ENCODE results near the gene CCL22.

Gene CCL22, protein sequence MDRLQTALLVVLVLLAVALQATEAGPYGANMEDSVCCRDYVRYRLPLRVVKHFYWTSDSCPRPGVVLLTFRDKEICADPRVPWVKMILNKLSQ

DNA sequence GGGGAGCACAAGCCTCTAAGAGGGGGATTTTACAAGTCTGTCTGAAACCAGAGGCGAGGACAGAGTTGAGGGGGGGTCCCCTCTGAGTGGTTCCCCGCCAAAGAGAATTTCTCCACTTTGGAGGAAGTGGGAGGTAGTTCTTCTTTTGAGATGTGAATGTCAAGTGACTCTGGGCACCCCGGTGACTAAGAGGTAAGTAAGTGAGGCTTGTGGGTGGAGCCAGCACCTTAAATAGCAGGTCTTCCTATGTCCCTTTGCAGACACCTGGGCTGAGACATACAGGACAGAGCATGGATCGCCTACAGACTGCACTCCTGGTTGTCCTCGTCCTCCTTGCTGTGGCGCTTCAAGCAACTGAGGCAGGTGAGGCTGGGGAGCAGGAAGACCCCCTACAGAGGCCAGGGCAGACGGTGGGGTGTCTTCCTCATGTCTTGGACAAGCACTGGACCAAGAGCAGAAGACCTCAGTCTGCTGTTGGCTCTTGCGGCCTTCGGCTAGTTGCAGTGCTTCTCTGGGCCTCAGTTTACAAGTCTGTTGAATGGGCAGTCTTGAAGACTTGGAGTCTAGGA lies at the start of gene CCL22:
Gene CCL22, plus strand, starts transcription at position 257 of the 569 bp plus-strand sequence. Its CDS starts 34 bp downstream, at position 291.
- TF ChIP-seq, protein P1, sequence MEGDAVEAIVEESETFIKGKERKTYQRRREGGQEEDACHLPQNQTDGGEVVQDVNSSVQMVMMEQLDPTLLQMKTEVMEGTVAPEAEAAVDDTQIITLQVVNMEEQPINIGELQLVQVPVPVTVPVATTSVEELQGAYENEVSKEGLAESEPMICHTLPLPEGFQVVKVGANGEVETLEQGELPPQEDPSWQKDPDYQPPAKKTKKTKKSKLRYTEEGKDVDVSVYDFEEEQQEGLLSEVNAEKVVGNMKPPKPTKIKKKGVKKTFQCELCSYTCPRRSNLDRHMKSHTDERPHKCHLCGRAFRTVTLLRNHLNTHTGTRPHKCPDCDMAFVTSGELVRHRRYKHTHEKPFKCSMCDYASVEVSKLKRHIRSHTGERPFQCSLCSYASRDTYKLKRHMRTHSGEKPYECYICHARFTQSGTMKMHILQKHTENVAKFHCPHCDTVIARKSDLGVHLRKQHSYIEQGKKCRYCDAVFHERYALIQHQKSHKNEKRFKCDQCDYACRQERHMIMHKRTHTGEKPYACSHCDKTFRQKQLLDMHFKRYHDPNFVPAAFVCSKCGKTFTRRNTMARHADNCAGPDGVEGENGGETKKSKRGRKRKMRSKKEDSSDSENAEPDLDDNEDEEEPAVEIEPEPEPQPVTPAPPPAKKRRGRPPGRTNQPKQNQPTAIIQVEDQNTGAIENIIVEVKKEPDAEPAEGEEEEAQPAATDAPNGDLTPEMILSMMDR (IDR thresholded peaks at IDR 0.05; ENCODE audit: insufficient read depth, low read length, missing control alignments) = no peak
- ChIA-PET CTCF (no interaction called here), POLR2A (no interaction called here)
- H3K4me3 ChIP-seq (ENCODE audit: low read depth, low read length) = no peak within 1 kb of the TSS
- no peak for DNase-seq (ENCODE audit: low read depth, low spot score)

DNA sequence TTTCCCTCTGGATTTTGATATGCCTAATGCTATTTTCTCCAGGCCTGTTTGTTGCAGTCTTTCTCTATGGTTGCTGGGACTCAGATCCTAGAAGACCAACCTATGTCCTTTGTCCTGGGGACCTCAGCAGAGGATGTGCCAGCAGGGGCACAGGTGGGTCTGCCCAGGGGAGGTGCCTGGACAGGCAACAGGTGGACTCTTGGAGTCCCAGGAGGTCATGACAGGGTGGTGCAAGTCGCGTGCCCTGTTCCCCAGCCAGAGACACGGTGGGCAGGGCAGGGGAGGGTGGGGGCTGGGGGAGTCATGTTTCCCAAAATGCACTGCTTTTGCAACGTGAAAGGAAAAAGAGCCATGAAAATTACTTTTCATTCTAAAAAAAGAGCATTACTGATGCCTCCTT lies 47.8 kb upstream of the CCL22 start:
- CTCF ChIA-PET = interaction anchor here (0.6 to 27.9 kb wide), 3 partner anchors 9 to 111 kb away, joined by 4 to 923 read pairs (median 27); no protein-coding TSS in a partner anchor
- H3K4me3 ChIP-seq (ENCODE audit: low read depth, low read length) = no peak overlapping the region
- POLR2A ChIA-PET = no interaction called here
- no peak for DNase-seq (ENCODE audit: low read depth, low spot score)
- TF ChIP-seq, protein P1 (IDR thresholded peaks at IDR 0.05; ENCODE audit: insufficient read depth, low read length, missing control alignments) = no peak

- TF ChIP-seq, protein P1 (IDR thresholded peaks at IDR 0.05; ENCODE audit: insufficient read depth, low read length, missing control alignments) = no peak
- CTCF ChIA-PET = interaction anchor here (1.0 to 27.9 kb wide), 2 partner anchors 14 to 108 kb away, joined by 4 to 923 read pairs; no protein-coding TSS in a partner anchor
- DNase-seq (ENCODE audit: low read depth, low spot score) = no peak
- POLR2A ChIA-PET = no interaction called here
- no peak overlapping the region for H3K4me3 ChIP-seq (ENCODE audit: low read depth, low read length)
These were observed 45.1 kb upstream of the CCL22 start for GRCh38 chr16:57313509-57313908.

DNA sequence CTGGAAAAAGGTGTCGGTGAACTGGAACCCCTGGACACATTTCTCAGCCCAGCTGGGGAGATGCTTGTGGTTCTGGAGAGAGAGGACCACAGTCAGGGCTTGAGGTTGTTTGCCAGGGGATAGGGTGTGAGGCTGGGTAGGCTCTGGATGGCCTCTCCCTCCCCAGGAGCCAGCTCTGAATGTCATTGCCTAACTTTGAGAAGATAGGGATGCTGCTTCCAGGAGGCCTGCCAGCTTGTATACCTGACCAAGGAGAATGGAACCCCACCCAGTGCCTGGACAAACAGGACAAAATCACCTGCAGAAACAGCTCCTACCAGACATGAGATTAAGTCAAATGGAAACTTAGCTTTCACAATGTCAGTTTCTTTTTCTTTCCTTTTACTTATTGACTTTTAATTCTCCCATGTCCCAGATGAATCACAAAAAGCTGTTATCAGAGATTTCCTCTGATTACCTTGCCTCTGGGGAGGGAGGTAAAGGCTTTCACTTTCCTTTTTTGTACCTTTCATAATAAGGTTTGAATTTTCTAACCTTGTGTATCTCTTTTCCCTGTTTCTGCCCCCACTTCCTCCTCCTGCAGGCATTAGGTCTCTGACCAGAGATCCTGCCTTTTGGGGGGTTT lies 44.3 kb upstream of the CCL22 start:
- no peak overlapping the region for H3K4me3 ChIP-seq (ENCODE audit: low read depth, low read length)
- ChIA-PET POLR2A (no interaction called here), CTCF (interaction anchor here (1.0 to 27.9 kb wide), 2 partner anchors 14 to 107 kb away, joined by 4 to 923 read pairs; no protein-coding TSS in a partner anchor)
- TF ChIP-seq, protein P1 (IDR thresholded peaks at IDR 0.05; ENCODE audit: insufficient read depth, low read length, missing control alignments) = no peak
- DNase-seq (ENCODE audit: low read depth, low spot score) = no peak

- DNase-seq (ENCODE audit: low read depth, low spot score) = no peak
- CTCF ChIA-PET = interaction anchor here (1.5 to 27.9 kb wide), 3 partner anchors 15 to 106 kb away, joined by 5 to 923 read pairs (median 18); no protein-coding TSS in a partner anchor
- POLR2A ChIA-PET = interaction anchor here (1.4 kb wide), 1 partner anchor 15 kb away, joined by 4 read pairs; no protein-coding TSS in a partner anchor
- TF ChIP-seq, protein P1 (IDR thresholded peaks at IDR 0.05; ENCODE audit: insufficient read depth, low read length, missing control alignments) = no peak
- H3K4me3 ChIP-seq (ENCODE audit: low read depth, low read length) = no peak overlapping the region
These were observed 43.2 kb upstream of the CCL22 start for GRCh38 chr16:57315416-57315815.
